Sciatic nerve (tissue), 2 donors: ENCODE data around the gene MRAS. TPM values are rescaled to one million over a fixed set of nuclear protein-coding genes. Genes with fewer than 3 reads are reported as not detected.

ENCODE experiments used
- ATAC-seq: fragments of 200-7000 bp; cut with Tn5 transposase; one replicate; pipeline ENCODE4 v1.9.1; 2020; ENCODE audit warnings: mild to moderate bottlenecking, moderate library complexity
- DNase-seq: peaks from one replicate; pipeline ENCODE4 v3.0.0-alpha.2; 2020; ENCODE audit warnings: low spot score
- intact Hi-C: fragments of 100-400 bp; cut with DNase I; formaldehyde crosslinking; loops from one replicate; pipeline ENCODE4 v1.14.2; 2022
- total RNA-seq: library from RNA; stranded (reverse); fragmentation: NEBNext Ultra II Directional; extraction: Animal tissue kit (Norgen Biotek cat#: 25700); gene quantifications from one replicate; pipeline ENCODE4 v1.2.1, GENCODE V29; 2021
- donor health status: DM: no; HTN: no; CAD: no.
- donor health status: DM: no; HTN: no; CAD: no.

MRAS gene
- 314 TPM for total RNA-seq

DNA sequence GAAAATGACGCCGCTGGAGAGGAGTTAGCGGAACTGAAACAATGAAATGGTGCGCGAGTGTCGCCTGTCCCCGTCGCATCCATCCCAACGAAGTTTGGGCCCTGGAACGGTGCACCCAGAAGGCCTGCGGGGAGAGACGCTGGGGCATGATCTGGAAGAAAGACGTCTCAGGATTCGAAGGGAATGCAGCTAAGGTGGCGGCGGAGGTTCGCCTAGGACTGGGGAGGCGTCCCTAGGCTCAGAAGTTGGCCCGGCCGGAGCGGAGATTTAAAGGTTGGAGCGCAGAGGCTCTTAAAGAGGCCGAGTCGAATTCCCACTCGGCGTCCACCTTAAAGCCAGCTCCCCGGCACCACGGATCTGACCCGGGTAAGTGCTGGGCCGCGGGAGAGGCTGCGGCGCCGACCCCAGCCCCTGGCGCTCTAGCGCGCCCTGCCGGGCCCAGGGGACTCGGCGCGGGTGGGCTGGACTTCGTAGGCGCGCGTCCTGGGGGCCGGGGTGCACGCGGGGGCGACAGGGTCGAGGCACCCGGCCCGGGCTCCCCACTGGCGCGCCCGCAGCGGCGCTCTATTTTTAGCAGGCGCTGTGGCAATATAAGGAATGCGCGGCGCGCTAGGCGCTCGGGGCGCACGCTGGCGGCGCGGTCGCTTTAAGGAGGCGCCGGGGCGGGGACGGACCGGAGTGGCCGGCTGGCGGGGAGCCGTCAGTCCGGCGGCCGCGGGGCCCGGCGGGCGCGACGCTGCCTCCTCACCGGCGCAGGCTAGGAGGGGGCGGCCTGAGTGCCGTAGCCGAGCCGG, at the start of gene MRAS:
TSS of gene MRAS (plus strand) at position 620 of the 794 bp plus-strand sequence. CDS start 24,305 bp downstream, outside the sequence.
- DNase-seq = peak; percentile 86
- ATAC-seq = peak; percentile 63
- intact Hi-C loops = loop anchor here (10.0 kb wide), 1 partner anchor 47 kb away; no protein-coding TSS in a partner anchor

DNA sequence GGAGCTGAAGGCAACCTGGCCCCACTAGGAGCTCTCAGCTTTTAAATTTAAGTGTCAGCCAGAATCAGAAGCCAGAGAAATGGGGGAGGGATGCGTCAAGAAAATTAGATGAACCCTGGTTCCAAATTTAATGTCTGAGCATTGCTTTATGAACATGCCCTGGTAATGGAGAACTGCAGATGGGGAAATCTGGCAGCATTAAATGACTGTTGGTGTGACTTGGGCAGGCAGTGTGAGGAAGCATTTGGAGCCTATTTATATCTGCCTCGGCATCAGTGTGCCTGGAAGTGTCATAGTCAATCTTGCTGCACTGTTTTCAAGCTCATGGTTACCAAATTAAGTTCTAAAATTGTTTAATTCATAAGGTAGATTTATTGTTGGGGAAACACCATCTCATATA, 47.7 kb upstream of the MRAS start:
- DNase-seq (no peak), ATAC-seq (no peak)

DNA sequence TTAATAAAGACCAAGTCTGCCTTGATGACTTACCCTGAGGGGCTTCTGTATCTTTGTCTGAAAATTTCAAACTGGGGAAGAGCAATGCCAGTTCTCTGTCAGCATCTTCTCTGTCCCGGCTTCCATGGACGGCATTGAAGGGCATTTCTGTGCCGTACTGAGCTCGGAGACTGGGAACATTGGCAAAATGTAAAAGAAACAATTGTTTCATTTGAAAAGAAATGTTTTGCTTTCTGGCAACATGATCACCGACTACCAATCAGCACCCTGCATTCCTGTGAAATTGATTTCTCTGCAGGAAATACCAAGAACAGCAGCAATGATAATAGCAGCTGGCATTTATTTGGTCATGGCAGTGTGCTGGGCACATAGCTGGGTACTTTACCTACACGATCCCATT, 44.9 kb upstream of the MRAS start:
- intact Hi-C loops = no loop called here
- DNase-seq (no peak), ATAC-seq (no peak)

More for the DNA sequence above, 47.7 kb upstream of the MRAS start:
- intact Hi-C loops = no loop called here

DNA sequence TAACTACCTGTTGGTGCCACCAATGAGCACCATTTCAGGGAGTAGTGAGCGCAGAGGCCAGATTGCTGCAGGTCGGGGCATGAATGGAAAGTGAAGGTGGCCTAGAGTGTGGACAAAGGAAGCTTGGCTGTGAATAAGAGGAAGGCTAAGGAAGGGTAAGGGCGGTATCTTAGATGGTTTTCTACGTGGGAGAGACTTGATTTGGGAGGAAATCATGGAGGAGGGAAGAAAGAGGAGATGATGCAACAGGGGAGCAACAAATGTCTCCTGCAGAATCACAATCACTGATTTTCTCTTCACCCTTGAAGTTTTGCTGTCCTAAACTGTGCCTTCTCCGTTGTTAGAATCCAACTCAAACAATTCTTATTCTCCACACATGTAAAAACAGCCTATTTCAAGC, 40.5 kb upstream of the MRAS start:
- ATAC-seq (no peak), DNase-seq (no peak)
- intact Hi-C loops = no loop called here

DNA sequence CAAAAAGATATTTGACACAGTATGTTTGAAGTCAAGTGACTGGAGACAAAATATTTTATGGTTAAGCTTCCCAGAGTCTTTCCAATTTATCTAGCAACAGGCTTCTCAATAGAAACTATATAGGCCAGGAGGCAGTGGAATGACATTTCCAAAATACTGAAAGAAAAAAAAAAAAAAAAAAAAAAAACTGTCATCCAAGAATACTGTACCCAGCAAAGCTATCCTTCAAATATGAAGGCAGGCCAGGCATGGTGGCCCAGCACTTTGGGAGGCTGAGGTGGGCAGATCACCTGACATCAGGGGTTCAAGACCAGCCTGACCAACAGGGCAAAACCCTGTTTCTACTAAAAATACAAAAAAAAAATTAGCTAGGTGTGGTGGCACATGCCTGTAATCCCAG, 39.6 kb upstream of the MRAS start:
- DNase-seq (no peak), ATAC-seq (no peak)
- intact Hi-C loops = no loop called here

DNA sequence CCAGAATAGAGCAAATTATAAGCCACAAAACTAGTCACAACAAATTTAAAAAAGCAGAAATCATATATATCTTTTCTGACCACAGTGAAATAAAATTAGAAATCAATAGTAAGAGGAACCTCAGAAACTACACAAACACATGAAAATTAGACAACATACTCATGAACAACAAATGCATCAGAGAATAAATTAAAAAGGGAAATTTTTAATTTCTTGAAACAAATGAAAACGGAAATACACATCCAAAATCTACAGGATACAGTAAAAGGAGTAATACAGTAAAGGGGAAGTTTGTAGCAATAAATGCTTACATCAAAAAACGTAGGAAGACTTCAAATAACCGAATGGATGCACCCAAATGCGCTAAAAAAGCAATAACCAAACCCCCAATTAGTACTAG, 37.9 kb upstream of the MRAS start:
- DNase-seq (no peak), ATAC-seq (no peak)
- intact Hi-C loops = no loop called here

DNA sequence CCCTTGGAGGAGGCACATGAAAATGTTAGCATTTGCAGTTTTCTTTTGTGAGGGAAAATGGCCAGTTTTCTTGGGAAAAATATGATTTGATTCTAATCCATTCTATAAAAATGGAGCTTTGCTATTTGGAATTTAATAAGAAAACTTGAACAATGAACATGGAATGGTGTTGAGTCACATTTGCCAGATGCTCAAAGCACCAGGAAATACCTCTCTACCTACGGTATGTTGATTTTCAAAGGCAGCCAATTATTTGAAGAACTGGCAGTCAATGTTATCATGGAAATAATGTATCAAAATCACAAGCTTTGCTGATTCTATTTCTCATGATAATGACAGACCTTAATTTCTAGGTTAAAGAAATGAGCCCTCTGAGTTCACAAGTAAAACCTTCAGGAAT, 33.6 kb upstream of the MRAS start:
- DNase-seq = no peak
- intact Hi-C loops = no loop called here
- ATAC-seq = no peak

DNA sequence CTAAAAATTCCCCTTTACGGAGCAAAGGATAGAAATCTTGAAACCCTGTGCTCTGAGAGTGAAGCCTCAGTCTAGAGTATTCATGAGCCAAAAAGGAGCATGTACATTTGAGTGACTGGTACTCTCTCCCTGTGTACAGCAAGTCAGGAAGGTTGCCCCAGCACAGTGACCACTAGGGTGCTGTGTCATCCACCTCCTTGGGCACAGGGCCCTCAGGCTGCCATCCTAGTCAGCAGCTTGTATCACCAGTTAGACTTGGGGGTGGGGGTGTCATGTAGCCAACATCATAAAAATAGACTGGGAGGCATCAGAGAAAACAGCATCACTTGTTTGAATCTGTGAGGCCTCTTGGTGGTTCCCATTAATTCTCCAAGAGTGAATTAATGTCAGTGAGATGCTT, 30.7 kb upstream of the MRAS start:
- intact Hi-C loops = no loop called here
- ATAC-seq = no peak
- no peak for DNase-seq

DNA sequence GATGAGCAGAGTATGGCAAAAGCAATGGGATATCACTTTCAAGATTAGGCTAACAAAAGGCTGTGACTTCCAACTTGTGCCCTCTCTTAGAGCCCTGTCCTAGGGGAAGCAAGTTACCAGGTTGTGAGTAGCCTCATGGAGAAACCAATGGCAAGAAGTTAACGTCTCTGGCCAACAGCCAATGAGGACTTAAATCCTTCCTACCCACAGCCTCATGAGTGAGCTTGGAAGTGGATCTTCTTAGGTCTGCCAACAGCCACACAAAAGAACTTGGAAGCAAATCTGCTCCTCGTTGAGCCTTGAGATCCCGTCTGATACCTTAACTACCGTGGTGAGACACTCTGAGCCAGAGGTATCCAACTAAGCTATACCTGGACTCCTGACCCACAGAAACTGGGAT, 24.4 kb upstream of the MRAS start:
- intact Hi-C loops = no loop called here
- no peak for ATAC-seq
- DNase-seq = no peak

DNA sequence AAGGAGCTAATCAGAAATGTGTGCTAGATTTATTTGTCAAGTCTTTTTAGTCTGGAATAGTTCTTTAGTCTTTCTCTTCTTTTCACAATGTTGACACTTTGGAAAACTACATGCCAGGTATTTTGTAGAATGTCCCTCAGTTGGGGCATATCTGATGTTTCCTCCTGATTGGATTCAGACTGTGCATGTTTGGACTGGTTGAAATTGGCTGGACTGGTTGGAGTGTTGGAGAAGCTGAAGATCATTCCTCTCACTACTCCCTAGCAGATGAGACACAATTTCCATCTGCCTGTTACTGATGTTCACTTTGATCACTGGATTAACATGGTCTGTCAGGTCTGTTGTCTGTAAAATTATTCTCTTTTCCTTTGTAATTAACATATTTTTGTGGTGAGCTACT, 22.4 kb upstream of the MRAS start:
- ATAC-seq (no peak), DNase-seq (no peak)
- intact Hi-C loops = no loop called here

DNA sequence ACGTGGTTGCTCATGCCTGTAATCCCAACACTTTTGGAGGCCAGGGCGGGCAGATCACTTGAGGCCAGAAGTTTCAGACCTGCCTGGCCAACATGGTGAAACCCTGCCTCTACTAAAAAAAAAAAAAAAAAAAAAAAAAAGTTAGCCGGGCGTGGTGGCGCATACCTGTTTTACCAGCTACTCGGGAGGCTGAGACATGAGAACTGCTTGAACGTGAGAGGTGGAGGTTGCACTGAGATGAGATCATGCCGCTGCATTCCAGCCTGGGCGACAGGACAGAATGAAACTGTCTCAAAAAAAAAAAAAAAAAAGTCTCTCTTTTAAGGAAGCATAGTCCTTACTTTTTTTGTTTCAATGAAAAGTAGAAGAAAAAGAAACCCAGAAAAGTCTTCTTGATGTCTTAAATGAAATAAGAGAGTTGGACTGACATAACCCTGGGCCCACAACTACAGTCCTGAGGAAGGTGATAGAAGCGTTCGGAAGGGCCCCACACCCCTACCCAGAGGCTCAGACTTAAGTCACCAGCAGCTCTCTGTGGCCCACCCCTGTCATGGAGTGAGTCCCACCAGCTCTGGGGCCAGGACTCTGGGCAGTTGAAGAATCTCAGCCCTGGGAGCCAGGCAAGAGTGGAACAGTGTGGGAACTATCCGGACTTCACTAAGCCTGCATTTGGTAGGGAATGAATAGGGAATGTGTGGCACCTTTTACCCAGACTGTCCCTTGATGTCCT, 21.3 kb upstream of the MRAS start:
- intact Hi-C loops = no loop called here
- DNase-seq (no peak), ATAC-seq (no peak)

DNA sequence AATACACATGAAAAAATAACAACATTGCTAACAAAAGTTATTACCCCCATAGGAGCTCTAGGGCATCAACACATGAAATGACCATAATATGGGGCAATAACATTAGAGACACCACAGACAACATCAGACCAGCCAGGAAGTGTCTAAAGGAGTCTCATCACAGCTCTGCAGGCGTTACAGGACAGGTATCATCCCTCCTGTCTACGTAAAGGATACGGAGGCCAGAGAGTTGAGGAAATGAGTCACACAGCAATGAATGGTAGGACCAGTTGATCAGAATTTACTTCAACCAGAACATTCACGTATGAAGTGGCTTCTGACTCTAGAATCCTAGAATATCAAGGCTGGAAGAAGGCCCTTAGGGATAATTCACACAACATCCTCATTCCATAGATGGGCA, 20.5 kb upstream of the MRAS start:
- intact Hi-C loops = no loop called here
- DNase-seq = no peak
- ATAC-seq = no peak

DNA sequence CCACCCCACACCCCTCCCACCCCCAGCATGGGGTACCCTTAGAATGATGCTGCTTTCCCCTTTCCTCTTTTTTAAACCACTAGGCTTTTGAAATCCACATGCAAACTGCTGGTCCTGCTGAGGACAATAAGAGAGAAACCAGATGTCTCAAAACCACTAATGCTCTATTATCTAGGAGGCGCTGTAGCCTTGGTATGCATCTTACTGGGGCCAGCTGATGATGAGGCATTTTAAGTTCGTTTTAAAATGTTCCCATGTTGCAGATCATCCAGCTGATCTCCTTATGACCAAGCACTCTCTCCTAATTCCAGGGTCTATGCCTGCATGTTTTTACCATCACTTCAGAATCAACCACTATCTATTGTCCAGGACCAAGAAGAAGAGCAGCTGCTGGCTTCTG, 20.0 kb upstream of the MRAS start:
- no peak for ATAC-seq
- no peak for DNase-seq
- intact Hi-C loops = no loop called here

DNA sequence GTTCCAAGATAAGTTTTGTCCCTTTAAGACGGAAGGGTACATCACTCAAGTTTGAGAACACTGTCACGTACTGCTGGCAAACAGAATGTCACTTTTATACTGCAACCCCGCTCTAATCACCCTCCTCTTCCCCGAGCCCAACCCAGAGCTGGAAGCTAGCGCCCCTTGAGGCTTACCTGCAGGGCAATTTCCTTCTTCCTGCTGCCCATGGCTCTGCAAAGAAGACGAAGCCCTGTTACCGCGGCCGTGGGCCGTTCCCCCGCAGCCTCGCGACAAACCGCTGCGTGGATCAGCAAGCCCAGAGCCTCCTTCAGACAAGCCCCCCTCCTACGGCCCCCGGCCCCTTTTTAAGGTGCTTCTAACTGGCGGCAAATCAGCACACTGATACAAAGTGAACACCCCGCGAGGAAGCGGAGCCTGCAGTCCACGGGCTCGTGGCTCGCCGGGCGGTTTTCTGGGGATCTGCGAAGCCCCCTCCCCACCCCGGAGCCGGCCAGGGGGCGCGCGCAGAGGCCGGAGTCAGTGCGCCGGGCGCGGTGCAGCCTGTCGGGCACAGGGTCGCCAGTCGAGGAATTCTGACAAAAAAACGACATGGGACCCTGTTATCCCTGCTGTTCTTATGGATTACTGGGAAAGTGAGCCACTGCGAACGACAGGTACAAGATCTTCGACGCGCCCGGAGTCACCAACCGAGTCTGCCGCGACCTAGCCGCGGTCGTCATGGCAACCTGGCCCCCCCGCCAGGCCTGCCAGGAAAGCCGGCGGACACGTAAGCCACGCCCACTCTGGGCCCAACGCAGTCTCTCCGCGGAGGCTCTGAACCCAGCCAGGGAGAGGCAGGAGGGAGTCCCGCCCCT, 19.0 kb upstream of the MRAS start, which contains the start of gene NME9:
TSS of gene NME9 (minus strand) at position 725 of the 857 bp plus-strand sequence. CDS start at position 209, 516 bp downstream.
- intact Hi-C loops = no loop called here
- ATAC-seq (peak; percentile 94), DNase-seq (peak; percentile 93)

DNA sequence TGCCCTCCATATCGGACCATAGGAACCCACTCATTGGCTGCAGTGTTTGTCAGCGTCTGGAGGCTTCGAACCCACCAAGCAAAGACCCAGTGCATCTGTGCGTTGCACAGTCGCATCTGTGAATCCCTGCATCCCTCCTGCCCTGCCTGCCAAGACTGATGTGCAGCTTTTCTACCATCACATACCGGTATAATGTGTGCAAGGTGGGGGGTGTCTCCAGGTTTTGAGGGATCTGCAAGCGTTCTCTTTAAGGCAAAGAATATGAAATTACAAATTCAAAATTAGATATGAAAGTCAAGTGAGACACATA, 18.4 kb upstream of the MRAS start:
- ATAC-seq = no peak
- no peak for DNase-seq
- intact Hi-C loops = no loop called here

DNA sequence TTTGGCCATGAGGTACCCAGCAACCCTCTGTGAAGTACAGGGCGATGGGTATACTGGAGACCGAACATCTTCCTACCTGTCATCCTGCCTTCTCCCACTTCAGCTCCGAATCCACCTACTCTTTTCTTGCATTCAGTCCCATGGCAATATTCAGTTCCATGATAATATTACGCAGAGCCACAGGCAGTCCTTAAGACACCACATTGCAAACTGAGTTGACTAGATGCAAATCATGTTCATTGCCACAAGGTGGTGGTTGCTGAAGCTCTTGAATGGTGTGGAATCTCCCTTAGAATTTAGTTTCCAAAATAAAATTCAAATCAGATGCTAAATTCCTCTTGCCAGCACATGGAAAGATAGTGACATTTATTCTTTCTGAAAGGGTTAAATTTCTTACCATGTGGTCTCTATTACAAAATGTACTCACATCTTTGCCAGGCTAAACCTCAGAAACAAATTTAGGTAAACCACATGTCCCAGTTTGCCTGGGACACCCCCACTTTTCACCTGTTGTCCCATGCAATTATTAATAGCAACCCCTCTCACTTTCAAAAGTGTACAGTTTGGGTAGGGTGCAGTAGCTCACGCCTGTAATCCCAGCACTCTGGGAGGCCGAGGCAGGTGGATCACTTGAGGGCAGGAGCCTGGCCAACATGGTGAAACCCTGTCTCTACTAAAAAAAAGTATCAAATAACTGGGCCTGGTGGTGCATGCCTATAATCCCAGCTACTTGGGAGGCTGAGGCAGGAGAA, 17.1 kb upstream of the MRAS start:
- DNase-seq = no peak
- intact Hi-C loops = no loop called here
- ATAC-seq = peak; percentile 53

DNA sequence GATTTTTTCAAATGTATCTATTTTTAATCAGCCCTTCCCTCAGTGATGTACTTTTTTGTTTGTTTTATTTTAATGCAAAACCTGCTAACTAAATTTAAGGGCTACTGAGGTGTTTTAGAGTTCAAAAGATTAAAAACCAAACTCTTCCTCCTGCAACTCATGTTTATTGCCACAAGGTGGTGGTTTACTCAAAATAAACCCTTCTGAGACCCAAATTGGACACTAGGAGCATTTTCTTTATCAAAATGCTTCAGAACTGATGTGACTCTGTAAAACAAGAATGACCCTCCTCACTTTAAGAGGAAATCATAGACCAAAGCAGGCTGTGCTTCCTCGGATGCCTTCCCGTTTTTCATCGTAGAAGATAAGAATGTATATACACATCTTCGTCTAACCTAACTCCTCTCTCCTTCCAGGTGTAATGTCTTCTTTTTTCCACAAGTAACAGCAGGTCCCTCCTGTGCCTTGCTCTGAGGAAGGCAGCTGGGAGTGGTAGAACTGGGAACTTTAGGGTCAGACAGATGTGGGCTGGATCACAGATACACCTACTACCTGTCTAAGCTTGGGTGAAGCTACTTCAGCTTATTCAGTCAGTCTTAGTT, 15.8 kb upstream of the MRAS start:
- intact Hi-C loops = no loop called here
- no peak for ATAC-seq
- no peak for DNase-seq

DNA sequence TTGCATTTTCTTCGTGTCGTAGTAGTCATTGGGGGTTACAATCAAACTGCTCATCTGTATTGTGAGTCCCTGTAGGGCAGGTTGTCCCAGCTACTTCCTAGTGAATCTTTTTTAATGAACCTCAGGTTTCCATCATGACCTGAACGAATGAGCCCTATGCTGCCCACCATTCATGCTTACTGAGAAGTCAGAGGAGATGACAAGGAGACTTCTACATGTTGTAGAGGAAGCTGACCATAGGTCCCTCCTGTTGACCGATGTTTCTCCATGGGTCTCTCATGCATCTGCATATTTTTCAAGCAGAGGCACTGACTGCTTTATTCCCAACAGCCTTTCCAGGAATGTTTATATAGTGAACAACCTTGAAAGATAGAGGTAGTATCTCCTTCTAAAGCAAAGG, 13.8 kb upstream of the MRAS start:
- ATAC-seq (no peak), DNase-seq (no peak)
- intact Hi-C loops = no loop called here
